ENCODE data around the gene ABCC1. TPM values are rescaled to one million over a fixed set of nuclear protein-coding genes. Genes with fewer than 3 reads are reported as not detected.

Gene ABCC1
- total RNA-seq, 6 donors from 2014 or later: 35.4 to 106 (median 44.8) TPM

DNA sequence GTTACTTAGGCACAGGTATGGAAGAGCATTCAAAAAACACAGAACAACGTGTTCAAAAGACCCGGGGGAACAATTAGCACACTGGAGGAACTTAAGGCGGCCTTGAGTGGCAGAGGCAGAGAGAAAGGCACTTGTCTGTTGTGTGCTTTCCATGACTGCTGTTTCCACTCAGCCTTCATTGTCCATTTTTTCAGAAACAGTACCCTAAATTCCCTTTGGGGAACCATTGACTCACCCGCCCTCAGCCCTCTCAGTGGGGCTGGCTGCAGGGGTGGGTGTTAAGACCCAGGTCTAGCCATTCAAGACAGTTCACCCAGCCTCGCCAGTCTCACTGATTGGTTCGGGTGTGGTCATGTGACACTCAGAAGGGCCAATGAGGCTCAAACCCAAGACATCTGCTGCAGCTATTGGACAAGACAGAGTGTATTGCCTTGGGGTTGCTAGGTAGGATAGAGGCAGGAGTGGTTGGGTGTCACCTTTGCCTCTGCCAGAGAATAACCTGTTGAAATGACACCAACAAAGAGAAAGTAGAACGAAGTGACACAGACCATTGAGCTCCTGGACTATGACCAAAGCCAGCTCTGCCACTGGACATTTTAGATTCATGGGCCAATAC is 41.4 kb upstream of the ABCC1 start:
- DNase-seq (no peak), ATAC-seq (ENCODE audit: low FRiP score in 2 of 2) (peak in 1 of 2 donors; percentile 30)
- TF ChIP-seq EP300 (IDR thresholded peaks at IDR 0.05) (no peak), POLR2A (IDR thresholded peaks at IDR 0.05) (no peak), POLR2AphosphoS5 (IDR thresholded peaks at IDR 0.05) (no peak)
- TF ChIP-seq, protein P1, sequence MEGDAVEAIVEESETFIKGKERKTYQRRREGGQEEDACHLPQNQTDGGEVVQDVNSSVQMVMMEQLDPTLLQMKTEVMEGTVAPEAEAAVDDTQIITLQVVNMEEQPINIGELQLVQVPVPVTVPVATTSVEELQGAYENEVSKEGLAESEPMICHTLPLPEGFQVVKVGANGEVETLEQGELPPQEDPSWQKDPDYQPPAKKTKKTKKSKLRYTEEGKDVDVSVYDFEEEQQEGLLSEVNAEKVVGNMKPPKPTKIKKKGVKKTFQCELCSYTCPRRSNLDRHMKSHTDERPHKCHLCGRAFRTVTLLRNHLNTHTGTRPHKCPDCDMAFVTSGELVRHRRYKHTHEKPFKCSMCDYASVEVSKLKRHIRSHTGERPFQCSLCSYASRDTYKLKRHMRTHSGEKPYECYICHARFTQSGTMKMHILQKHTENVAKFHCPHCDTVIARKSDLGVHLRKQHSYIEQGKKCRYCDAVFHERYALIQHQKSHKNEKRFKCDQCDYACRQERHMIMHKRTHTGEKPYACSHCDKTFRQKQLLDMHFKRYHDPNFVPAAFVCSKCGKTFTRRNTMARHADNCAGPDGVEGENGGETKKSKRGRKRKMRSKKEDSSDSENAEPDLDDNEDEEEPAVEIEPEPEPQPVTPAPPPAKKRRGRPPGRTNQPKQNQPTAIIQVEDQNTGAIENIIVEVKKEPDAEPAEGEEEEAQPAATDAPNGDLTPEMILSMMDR (IDR thresholded peaks at IDR 0.05): no peak
- peaks cover 0 to 6% (median 0%) of the 10 kb centered on the region in 4 donors for H3K9me3 ChIP-seq
- H3K4me1 ChIP-seq: no peaks in the 10 kb centered on the region
- H3K27me3 ChIP-seq: no peaks in the 10 kb centered on the region
- H3K27ac ChIP-seq: no peak overlapping the region
- H3K36me3 ChIP-seq: no peaks in the 10 kb centered on the region
- no peak overlapping the region for H3K4me3 ChIP-seq
- 81 to 94% methylated on average over 7 of the region's 7 CpGs for WGBS, 2 donors

DNA sequence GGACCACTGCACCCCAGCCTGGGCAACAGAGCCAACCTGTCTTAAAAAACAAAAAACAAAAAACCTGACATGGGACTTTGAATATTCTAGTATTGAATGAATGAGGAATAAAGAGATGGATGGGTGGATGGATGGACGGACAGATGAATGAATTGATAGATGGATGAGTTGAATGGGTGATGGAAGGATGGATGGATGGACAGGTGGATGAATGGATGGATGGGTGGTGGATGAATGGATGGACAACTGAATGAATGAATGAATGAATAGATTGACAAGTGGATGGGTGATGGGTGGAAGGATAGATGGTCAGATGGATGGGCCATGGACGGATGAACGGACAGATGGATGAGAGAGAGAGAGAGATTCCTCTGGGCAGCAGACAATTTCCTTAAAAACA is 38.2 kb upstream of the ABCC1 start:
- no peak for TF ChIP-seq POLR2AphosphoS5 (IDR thresholded peaks at IDR 0.05)
- TF ChIP-seq EP300 (IDR thresholded peaks at IDR 0.05): no peak
- TF ChIP-seq, protein P1 (IDR thresholded peaks at IDR 0.05): no peak
- TF ChIP-seq POLR2A (IDR thresholded peaks at IDR 0.05): no peak

DNA sequence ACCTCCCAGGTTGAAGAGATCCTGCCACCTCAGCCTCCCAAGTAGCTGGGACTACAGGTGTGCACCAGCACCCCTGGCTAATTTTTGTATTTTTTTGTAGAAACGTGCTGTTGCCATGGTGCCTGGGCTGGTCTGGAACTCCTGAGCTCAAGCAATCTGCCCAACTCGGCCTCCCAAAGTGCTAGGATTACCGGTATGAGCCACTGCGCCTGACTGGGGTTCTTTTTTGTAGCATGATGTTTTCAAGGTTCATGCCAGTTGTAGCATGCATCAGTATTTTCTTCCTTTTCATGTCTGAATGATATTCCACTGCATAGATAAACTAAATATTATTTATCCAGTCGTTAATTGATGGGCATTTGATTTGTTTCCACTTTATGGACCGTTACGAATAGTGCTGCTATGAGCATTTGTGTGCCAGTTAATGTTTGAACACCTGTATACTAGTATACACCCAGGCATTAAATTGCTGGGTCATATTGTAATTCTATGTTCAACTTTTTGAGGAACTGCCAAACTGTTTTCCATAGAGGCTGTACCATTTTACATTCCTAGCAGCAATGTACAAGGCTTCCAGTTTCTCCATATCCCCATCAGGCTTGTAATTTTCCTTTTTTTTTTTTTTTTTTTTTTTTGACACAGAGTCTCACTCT is 36.2 kb upstream of the ABCC1 start:
- Histone ChIP-seq H3K4me1 (no peaks in the 10 kb centered on the region), H3K27me3 (no peaks in the 10 kb centered on the region), H3K36me3 (no peaks in the 10 kb centered on the region), H3K4me3 (no peak overlapping the region), H3K27ac (no peak overlapping the region), H3K9me3 (no peaks in the 10 kb centered on the region)
- WGBS, 2 donors: 78 to 80% methylated on average over 7 of the region's 7 CpGs
- DNase-seq (no peak), ATAC-seq (ENCODE audit: low FRiP score in 2 of 2) (no peak)
- TF ChIP-seq, protein P1 (IDR thresholded peaks at IDR 0.05): no peak
- TF ChIP-seq POLR2A (IDR thresholded peaks at IDR 0.05) (no peak), EP300 (IDR thresholded peaks at IDR 0.05) (no peak), POLR2AphosphoS5 (IDR thresholded peaks at IDR 0.05) (no peak)

More for the DNA sequence above, 38.2 kb upstream of the ABCC1 start:
- H3K9me3 ChIP-seq: peaks cover 0 to 6% (median 0%) of the 10 kb centered on the region in 4 donors
- 94 to 100% methylated on average over 3 of the region's 3 CpGs for WGBS, 2 donors
- no peak overlapping the region for H3K4me3 ChIP-seq
- H3K27me3 ChIP-seq: no peaks in the 10 kb centered on the region
- no peaks in the 10 kb centered on the region for H3K4me1 ChIP-seq
- DNase-seq (no peak), ATAC-seq (ENCODE audit: low FRiP score in 2 of 2) (no peak)
- no peak overlapping the region for H3K27ac ChIP-seq
- H3K36me3 ChIP-seq: no peaks in the 10 kb centered on the region

DNA sequence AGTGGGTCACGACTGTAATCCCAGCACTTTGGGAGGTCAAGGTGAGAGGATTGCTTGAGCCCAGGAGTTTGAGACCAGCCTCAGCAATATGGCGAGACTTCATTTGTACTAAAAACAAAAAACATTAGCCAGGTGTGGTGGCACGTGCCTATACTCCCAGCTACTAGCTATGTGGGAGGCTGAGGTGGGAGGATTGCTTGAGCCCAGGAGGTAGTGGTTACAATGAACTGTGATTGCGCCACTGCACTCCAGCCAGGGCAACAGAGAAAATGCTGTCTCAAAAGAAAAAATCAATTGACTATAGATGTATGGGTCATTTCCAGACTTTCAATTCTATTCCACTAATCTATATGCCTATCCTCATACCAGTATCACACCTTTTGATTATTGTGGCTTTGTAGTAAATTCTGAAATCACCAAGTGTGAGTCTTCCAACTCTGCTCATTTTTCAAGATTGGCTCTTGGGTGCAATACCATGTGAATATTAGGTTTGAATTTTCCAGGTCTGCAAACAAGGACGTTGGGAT is 33.8 kb upstream of the ABCC1 start:
- H3K27me3 ChIP-seq: no peaks in the 10 kb centered on the region
- no peak overlapping the region for H3K4me3 ChIP-seq
- H3K9me3 ChIP-seq: no peaks in the 10 kb centered on the region
- no peaks in the 10 kb centered on the region for H3K36me3 ChIP-seq
- H3K4me1 ChIP-seq: no peaks in the 10 kb centered on the region
- WGBS, 2 donors: 77 to 87% methylated on average over 5 of the region's 5 CpGs
- H3K27ac ChIP-seq: no peak overlapping the region
- TF ChIP-seq, protein P1 (IDR thresholded peaks at IDR 0.05): no peak
- no peak for TF ChIP-seq POLR2A (IDR thresholded peaks at IDR 0.05)
- no peak for TF ChIP-seq EP300 (IDR thresholded peaks at IDR 0.05)
- TF ChIP-seq POLR2AphosphoS5 (IDR thresholded peaks at IDR 0.05): no peak
- no peak for ATAC-seq (ENCODE audit: low FRiP score in 2 of 2)
- DNase-seq: no peak
